ENCODE data around the gene TAF11L12.
"Not testable (repeated sequence)": the region's sequence is repeated elsewhere in the genome, so short reads cannot be mapped to it uniquely, and the experiment has no call there.

Gene TAF11L12

GRCh38 chr5:17610092-17610491 lies at the start of gene TAF11L12:
TSS of gene TAF11L12 (plus strand) at chr5:17610392.
- not testable (repeated sequence) for DNase-seq

DNA sequence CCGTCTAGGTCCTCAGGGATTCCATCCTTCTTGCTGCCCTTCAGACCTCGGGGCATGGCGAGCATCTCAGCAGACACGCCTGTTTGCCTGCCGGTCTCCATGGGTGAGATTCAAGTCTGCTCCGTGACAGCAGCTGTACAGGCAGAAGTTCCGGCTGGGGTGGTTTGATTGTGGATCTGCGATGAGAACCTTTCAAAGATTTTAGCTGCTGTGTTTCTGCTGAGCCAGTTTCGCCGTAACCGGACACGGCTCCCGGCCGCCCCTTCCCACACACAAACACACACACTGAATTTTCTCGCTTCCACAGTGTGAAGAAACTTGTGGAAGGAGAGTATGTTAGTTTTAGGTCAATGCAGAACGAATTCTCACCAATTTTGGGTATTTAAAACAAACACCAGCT lies 24.5 kb upstream of the TAF11L12 start, which contains the start of gene TAF11L7:
Gene TAF11L7, minus strand, starts transcription at position 101 of the 400 bp plus-strand sequence.
- not testable (repeated sequence) for DNase-seq

- not testable (repeated sequence) for DNase-seq
Observed at GRCh38 chr5:17590860-17591259, 19.3 kb upstream of the TAF11L12 start, which contains the start of gene TAF11L8. TSS of gene TAF11L8 (minus strand) at chr5:17590960.

- DNase-seq = not testable (repeated sequence)
Observed at GRCh38 chr5:17594255-17594654, 15.9 kb upstream of the TAF11L12 start, which contains the start of gene TAF11L9. TSS of gene TAF11L9 (minus strand) at chr5:17594394.

- not testable (repeated sequence) for DNase-seq
Observed at GRCh38 chr5:17597728-17598127, 12.5 kb upstream of the TAF11L12 start, which contains the start of gene TAF11L10. TSS of gene TAF11L10 (minus strand) at chr5:17597828.

DNA sequence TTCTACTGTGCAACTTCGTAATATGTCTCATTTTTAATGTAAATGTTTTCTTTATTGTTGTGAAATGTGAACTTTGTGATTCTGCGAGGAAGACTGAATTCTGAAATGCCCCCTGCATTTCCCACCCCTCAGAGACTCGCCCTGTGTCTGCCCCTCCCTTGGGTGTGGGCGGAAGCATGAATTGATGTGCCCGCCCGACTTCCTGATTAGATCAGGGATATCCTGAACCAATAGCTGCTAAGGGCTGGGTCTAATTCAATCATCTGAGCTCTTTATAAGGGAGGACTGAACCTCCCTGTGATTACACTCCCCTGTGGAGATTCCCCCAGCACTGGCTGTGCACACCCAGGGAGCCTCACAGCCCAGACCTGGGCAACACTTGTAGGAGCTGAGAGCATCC lies 6.3 kb upstream of the TAF11L12 start, which contains the start of gene TAF11L11:
Gene TAF11L11, plus strand, starts transcription at position 304 of the 400 bp plus-strand sequence.
- DNase-seq = not testable (repeated sequence)

DNA sequence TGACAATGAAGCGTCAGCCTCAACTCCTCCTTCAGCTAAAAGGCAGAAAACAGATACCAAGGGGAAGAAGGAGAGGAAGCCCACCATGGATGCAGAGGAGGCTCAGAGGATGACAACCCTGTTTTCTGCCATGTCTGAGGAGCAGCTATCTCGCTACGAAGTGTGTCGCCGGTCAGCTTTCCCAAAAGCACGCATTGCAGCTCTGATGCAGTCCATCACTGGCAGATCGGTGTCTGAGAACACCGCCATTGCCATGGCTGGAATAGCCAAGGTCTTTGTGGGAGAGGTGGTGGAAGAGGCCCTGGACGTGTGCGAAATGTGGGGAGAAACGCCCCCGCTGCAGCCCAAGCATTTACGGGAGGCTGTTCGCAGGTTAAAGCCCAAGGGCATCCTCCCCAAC lies 5.2 kb upstream of the TAF11L12 start:
- no peak for DNase-seq

DNA sequence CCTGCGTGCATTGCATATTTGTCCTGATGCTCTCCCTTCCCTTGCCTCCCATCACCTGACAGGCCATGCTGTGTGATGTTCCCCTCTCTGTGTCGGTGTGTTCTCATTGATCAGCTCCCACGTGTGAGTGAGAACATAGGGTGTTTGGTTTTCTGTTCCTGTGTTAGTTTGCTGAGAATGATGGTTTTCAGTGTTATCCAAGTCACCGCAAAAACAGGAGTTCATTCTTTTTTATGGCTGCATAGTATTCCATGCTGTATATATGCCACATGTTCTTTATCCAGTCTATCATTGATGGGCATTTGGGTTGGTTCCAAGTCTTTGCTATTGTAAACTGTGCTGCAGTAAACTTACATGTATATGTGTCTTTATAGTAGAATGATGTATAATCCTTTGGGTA lies 2.7 kb upstream of the TAF11L12 start:
- not testable (repeated sequence) for DNase-seq

DNA sequence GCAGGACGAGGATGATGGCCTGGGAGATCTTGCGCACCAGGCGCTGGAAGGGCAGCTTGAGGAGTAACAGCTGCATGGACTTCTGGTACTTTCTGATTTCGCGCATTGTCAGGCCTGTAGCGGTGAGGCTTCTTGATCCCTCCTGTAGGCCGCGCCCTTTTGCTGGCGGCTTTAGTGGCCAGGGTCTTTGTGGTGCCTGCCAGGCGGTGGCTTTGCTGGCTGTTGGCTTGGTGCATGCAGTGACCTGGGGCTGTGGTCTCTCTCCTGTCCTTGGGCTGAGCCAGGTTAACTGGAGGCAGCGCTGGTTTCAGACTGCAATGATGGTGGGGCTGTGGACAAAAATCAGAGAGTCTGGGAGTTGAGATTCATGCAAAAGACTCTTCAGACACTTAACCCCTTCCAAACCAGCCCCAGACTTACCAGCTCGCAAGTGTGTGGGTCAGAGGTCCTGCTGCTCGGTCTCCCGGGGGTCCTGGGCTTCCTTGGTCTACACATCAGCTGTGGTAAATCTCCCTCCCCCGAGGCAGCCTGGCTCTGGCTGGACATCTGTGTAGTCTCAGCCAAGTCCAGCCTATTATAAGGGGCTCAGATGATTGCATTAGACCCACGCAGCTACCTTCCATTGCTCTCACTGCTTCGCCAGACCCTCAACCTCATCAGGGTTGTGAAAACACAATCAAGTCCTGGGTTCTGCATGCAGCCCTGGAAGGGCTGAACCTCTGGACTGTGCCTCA lies 4.8 kb downstream of the TAF11L12 start:
- no peak for DNase-seq

DNA sequence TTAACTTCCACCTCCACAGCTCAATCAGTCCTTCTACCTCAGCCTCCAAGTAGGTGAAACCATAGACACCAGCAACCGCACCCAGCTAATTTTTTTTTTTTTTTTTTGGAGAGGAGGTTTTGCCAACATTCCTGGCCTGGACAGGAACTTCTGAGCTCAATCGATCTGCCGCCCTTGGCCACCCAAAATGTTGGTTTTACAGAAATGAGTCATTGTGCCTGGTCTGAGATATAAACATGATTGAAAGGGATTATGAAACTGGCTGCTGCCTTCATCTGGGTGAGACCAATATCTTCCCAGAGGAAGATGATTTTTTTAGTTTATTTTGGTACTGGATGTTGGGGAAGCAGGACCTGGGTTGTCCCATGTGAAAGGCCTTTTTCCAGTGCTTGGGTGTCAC lies 9.2 kb downstream of the TAF11L12 start:
- no peak for DNase-seq

DNA sequence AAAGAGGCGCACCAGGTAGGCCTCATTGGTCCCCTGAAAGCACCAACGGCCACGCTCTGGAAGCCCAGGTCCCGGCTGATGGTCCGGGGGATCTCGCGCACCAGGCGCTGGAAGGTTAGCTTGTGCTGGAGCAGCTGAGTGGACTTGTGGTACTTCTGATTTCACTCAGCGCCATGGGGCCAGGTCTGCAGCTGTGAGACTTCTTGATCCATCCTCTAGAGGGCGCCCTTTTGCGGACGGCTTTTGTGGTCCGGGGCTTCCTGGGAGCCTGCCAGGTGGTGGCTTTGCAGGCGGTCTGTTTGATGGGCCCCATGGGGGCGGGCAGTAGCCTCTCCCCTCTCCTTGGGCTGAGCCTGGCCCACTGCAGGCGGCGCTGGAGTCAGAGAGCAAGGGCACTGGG lies 10.4 kb downstream of the TAF11L12 start:
- DNase-seq = no peak

DNA sequence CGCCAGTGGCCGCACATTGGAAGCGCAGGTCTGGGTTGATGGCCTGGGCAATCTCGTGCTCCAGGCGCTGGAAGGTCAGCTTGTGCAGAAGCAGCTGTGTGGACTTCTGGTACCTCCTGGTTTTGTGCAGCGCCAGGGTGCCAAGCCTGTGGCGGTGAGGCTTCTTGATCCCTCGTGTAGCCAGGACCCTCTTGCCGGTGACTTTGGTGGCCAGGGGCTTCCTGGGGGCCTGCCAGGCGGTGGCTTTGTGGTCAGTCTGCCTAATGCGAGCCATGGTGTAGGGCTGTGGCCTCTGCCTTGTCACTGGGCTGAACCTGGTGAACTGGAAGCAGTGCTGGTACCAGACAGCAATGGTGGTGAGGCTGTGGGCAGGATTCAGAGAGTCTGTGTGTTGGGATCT lies 15.5 kb downstream of the TAF11L12 start:
- no peak for DNase-seq

DNA sequence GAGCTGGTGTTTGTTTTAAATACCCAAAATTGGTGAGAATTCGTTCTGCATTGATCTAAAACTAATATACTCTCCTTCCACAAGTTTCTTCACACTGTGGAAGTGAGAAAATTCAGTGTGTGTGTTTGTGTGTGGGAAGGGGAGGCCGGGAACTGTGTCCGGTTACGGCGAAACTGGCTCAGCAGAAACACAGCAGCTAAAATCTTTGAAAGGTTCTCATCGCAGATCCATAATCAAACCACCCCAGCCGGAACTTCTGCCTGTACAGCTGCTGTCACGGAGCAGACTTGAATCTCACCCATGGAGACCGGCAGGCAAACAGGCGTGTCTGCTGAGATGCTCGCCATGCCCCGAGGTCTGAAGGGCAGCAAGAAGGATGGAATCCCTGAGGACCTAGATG lies 21.6 kb downstream of the TAF11L12 start, which contains the start of gene TAF11L13:
Gene TAF11L13, plus strand, starts transcription at position 301 of the 400 bp plus-strand sequence.
- DNase-seq = not testable (repeated sequence)

GRCh38 chr5:17634160-17634559 lies 24.0 kb downstream of the TAF11L12 start, which contains the start of gene TAF11L14:
TSS of gene TAF11L14 (plus strand) at chr5:17634460.
- DNase-seq = no peak

GRCh38 chr5:17649232-17649631 lies 39.0 kb downstream of the TAF11L12 start:
- not testable (repeated sequence) for DNase-seq

- not testable (repeated sequence) for DNase-seq
Observed at GRCh38 chr5:17655201-17655759, 45.1 kb downstream of the TAF11L12 start.

- no peak for DNase-seq
Observed at GRCh38 chr5:17655921-17656320, 45.7 kb downstream of the TAF11L12 start.
